Activated T-cell treated with anti-CD3 and anti-CD28 coated beads, Interleukin-2, amount 50 U/mL, for 72 hours (primary cell): ENCODE results near the gene CEMP1. TPM values are rescaled to one million over a fixed set of nuclear protein-coding genes. Genes with fewer than 3 reads are reported as not detected.
"Not testable (repeated sequence)": the region's sequence is repeated elsewhere in the genome, so short reads cannot be mapped to it uniquely, and the experiment has no call there.

Experiments used
- ATAC-seq, 2 donors: fragments of 150-1000 bp; cut with Tn5 transposase; replicated peaks in 1 of 2; 2 replicates each; pipeline ENCODE4 v1.10.0; 2021; ENCODE audit warnings: moderate library complexity in 2 of 2, mild to moderate bottlenecking in 1 of 2
- DNase-seq, 2 donors: peaks; one replicate each; pipeline ENCODE4 v3.0.0; 2021 to 2022; ENCODE audit warnings: mixed read lengths in 1 of 2
- H3K27ac Mint-ChIP-seq: one replicate; pipeline ENCODE4 v1.8.0; 2022; ENCODE audit warnings: mild to moderate bottlenecking, moderate library complexity, mixed read lengths
- H3K27me3 Mint-ChIP-seq: one replicate; pipeline ENCODE4 v1.8.0; 2022; ENCODE audit warnings: low read depth, mixed read lengths
- H3K36me3 Mint-ChIP-seq, 2 donors: one replicate each; pipeline ENCODE4 v1.8.0; 2022; ENCODE audit warnings: mixed read lengths in 2 of 2, mild to moderate bottlenecking in 1 of 2; ENCODE audit not compliant: insufficient read depth in 2 of 2
- H3K4me1 Mint-ChIP-seq: one replicate; pipeline ENCODE4 v1.8.0; 2022; ENCODE audit warnings: low read depth, mixed read lengths
- H3K4me3 Mint-ChIP-seq, 2 donors: one replicate each; pipeline ENCODE4 v1.8.0; 2022; ENCODE audit warnings: mild to moderate bottlenecking in 2 of 2, mixed read lengths in 2 of 2, moderate library complexity in 2 of 2
- H3K9me3 Mint-ChIP-seq, 2 donors: one replicate each; pipeline ENCODE4 v1.8.0; 2022; ENCODE audit warnings: mixed read lengths in 2 of 2
- total RNA-seq, 2 donors: library from RNA; stranded (reverse); gene quantifications; one replicate each; pipeline ENCODE4 v1.2.3, GENCODE V29; 2022

The CEMP1 gene
- total RNA-seq, 2 donors from 2014 or later = 0.30 TPM; not detected in 1

DNA sequence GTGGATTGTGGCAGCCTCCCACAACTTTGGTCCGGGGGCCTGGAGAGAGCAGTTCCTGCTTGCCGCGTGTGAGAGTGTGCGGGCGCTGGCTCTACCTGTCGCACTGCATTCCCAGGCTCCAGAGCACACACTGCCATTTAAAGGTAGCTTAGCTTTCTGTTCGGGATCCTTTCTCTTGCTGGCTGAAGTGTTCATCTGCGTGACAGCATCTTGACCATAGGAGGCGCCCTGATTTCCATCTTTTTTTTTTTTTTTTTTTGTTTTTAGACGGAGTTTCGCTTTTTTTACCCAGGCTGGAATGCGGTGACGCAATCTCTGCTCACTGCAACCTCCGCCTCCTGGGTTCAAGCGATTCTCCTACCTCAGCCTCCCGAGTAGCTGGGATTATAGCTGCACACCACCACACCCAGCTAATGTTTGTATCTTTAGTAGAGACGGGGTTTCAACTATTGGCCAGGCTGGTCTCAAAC is 20.2 kb upstream of the CEMP1 start:
- ATAC-seq, H3K36me3 Mint-ChIP-seq, H3K27ac Mint-ChIP-seq, H3K27me3 Mint-ChIP-seq, H3K4me1 Mint-ChIP-seq, H3K9me3 Mint-ChIP-seq, DNase-seq, H3K4me3 Mint-ChIP-seq: not testable (repeated sequence)

DNA sequence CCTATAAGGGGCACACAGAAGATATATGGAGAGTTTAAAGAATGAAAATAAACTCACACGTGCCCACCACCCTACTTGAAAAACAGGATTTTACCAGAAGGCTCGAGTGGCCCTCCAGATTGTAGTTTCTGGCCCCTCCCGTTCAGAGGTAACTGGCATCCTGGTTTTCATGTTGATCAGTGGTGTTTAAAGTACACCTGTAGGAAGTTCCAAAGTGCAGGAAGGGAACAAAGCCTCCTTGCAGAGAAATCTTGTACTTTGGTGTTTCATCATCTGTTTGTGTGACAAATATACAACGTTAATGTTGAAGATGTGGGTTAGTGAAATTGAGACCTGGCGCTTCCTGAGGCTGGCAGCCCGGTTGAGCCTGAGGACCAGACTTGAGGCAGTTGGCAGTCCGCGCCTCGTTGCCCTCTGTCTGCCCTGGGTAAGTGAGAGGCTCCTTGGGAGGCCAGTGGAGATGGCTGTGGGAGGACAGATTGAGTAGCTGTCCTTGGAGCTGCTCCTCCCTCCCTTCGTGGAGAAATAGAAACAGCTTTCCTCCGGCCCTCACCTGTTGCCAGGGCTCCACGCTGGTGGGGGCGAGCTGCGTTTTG is 19.2 kb upstream of the CEMP1 start:
- H3K27ac Mint-ChIP-seq, H3K4me3 Mint-ChIP-seq, H3K36me3 Mint-ChIP-seq, H3K9me3 Mint-ChIP-seq, ATAC-seq, H3K4me1 Mint-ChIP-seq, H3K27me3 Mint-ChIP-seq, DNase-seq: not testable (repeated sequence)

DNA sequence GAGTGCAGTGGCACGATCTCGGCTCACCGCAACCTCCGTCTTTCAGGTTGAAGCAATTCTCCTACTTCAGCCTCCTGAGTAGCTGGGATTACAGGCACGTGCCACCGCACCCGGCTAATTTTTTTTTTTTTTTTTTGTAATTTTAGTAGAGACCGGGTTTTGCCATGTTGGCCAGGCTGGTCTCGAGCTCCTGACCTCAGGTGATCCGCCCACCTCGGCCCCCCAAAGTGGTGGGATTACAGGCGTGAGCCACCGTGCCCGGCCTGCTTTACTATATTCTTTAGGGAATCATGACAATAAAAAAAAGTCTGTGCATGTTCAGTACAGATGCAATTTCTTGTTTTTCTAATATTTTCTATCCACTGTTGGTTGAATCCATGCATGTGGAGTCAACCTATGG is 12.6 kb upstream of the CEMP1 start:
- not testable (repeated sequence) for H3K27ac Mint-ChIP-seq, H3K27me3 Mint-ChIP-seq, H3K9me3 Mint-ChIP-seq, H3K36me3 Mint-ChIP-seq, ATAC-seq, H3K4me3 Mint-ChIP-seq, DNase-seq
- H3K4me1 Mint-ChIP-seq = peaks cover 46% of the 10 kb centered on the region

DNA sequence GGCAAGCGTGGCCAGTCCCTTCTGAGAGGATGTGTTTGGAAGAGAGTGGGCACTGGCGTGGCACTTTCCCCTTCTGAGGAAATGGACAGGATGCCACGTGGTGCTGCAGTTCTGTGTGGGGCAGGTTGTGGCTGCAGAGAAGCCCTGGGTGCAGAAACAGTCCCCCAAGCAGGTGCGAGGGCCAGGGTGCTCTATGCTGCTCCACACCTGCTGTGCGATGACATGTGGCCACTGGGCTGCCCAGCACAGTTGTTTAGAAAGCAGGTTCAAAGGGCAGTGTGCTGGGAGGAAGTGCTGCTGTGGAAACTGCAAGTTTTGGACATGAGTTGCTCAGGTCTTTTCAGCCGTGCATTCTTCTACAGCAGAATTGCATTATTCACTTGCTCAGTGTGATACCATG is 10.2 kb upstream of the CEMP1 start:
- H3K27ac Mint-ChIP-seq, ATAC-seq, H3K27me3 Mint-ChIP-seq, H3K9me3 Mint-ChIP-seq, H3K36me3 Mint-ChIP-seq, DNase-seq: not testable (repeated sequence)
- Mint-ChIP-seq H3K4me1 (peaks cover 59% of the 10 kb centered on the region), H3K4me3 (peak overlapping the region in 1 of 2 donors; percentile 48)

DNA sequence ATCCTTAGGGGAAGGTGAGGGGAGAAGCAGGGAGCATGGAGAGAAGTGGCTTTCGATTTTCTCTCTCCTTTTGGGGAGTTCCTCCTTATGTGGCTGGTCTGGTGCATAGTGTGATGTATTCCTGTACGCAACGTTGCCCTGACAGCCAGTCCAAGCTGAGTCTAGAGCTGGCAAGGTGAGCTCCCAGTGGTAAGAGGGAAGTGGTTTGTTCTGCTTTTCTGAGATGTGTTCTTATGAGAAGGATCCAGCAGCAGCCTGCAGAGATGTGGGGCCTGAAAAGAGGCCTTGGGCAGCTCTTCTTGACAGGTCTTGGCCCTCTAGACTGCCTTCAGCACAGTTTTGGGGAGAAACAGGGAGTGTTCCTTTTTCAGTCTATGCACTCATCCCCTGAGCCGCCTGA is 9.7 kb upstream of the CEMP1 start:
- ATAC-seq = not testable (repeated sequence)
- peak overlapping the region; percentile 24 to 48 for H3K4me3 Mint-ChIP-seq

DNA sequence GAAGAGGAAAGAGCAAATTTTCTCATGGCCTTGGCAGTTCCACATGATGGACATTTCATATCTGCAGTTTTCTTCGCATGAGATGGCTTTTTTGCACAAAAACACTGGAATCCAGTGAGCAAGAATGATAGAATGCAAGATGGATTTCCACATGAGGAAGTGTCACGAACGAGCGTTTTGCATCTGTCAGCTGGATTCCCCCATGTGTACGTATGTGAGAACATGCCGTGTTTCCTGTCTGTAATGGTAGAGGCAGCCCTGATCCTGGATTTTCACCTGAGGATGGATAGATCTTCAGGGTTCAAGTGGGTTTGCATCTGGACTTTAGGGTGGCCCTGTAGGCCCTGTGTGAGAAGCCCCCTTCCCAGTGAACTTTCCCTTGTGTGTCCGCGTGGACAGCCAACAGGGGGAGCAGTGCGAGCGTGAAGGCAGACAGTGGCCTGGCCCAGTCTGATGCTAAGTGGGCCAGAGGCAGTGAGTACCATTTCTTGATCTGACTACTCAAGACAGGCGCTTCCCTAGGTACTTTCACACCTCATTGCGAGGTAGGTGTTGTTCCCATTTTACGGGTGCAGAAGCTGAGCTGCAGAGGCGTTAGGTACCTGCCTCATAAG is 8.7 kb upstream of the CEMP1 start:
- H3K27me3 Mint-ChIP-seq, H3K9me3 Mint-ChIP-seq, H3K36me3 Mint-ChIP-seq: not testable (repeated sequence)
- peak overlapping the region; percentile 15 for H3K27ac Mint-ChIP-seq
- H3K4me3 Mint-ChIP-seq = peak overlapping the region; percentile 88 to 98
- H3K4me1 Mint-ChIP-seq = peaks cover 50% of the 10 kb centered on the region
- ATAC-seq (peak in 1 of 2 donors; percentile 37), DNase-seq (peak; percentile 50 to 59)

More for the DNA sequence above, 9.7 kb upstream of the CEMP1 start:
- not testable (repeated sequence) for H3K9me3 Mint-ChIP-seq, H3K36me3 Mint-ChIP-seq, H3K27me3 Mint-ChIP-seq, DNase-seq
- Mint-ChIP-seq H3K4me1 (peaks cover 55% of the 10 kb centered on the region), H3K27ac (peak overlapping the region; percentile 30)

DNA sequence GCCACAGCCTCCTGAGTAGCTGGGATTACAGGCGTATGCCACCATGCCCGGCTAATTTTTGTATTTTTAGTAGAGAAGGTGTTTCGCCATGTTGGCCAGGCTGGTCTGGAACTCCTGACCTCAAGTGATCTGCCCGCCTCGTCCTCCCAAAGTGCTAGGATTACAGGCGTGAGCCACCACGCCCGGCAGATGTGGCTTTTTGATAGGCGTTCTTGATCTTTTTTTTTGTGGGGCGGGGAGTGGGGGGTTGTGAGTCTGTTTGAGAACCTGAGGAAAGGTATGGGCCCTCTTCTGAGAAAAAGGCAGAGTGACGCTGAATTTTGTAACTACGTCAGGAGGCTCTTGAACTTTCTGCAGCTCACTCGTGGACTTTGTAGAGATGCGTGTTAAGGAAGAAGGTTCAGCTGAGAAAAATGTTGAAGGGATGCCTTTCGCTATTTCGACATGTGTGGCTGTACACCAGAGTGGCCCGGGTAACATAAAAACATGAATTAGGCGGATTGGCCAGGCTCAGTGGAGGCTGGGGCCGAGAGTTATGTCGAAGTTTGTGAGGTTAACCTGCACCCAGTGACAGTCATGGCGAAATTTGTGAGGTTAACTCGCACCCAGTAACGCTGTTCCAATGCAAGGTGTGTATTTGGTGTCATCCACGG is 8.1 kb upstream of the CEMP1 start:
- not testable (repeated sequence) for DNase-seq, H3K27me3 Mint-ChIP-seq, H3K9me3 Mint-ChIP-seq, ATAC-seq, H3K36me3 Mint-ChIP-seq
- Mint-ChIP-seq H3K27ac (peak overlapping the region; percentile 58), H3K4me1 (peaks cover 46% of the 10 kb centered on the region), H3K4me3 (peak overlapping the region; percentile 88 to 98)

DNA sequence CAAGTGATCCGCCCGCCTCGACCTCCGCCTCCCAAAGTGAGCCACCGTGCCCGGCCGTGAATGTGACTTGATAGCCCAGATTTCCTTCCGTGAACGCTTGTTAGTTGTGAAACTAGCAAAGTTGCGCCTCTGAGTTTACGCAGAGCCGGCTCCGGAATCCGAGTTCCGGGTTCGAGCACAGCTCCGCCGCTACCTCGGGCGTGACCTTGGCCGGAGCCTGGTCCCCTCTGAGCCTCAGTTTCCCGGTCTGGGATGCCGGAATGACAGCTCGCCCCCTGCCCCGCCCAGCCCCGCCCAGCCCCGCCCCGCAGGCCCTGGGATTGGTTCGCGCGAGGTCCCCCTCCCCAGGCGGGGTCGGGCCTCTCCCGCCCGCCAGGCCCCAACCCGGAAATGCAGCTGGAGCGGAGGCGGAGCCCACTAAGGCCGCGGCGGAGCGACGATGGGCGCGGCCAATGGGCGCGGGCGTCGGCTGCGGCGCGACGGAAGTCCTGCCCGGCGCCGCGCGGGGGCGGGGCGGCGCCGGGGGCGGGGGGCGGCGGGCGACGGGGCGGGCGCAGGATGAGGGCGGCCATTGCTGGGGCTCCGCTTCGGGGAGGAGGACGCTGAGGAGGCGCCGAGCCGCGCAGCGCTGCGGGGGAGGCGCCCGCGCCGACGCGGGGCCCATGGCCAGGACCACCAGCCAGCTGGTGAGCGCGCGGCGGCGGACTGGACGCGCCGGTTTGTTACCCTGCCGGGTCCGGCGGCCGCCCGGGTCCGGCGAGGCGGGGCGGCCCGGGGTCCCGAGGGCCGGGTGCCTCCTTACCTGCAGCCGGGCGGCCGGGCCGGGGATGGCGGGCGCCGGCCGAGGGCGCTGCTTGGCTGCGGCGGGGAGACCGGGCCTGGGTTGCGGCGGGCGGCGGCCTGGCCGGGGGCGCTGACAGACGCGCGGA is 6.5 kb upstream of the CEMP1 start, which contains the start of gene PDPK1:
TSS of gene PDPK1 (plus strand) at position 571 of the 929 bp plus-strand sequence. CDS start at position 663, 92 bp downstream.
- H3K4me1 Mint-ChIP-seq = peaks cover 56% of the 10 kb centered on the region
- peak; percentile 95 to 96 for DNase-seq
- peak within 1 kb of the TSS; percentile 91 for H3K27ac Mint-ChIP-seq
- peak within 1 kb of the TSS; percentile 89 to 98 for H3K4me3 Mint-ChIP-seq
- H3K27me3 Mint-ChIP-seq = no peaks in the 10 kb centered on the region
- no peaks in the 10 kb centered on the region for H3K9me3 Mint-ChIP-seq
- H3K36me3 Mint-ChIP-seq = peaks cover 1 to 2% of the 10 kb centered on the region in 2 donors
- ATAC-seq = peak; percentile 85 to 89

DNA sequence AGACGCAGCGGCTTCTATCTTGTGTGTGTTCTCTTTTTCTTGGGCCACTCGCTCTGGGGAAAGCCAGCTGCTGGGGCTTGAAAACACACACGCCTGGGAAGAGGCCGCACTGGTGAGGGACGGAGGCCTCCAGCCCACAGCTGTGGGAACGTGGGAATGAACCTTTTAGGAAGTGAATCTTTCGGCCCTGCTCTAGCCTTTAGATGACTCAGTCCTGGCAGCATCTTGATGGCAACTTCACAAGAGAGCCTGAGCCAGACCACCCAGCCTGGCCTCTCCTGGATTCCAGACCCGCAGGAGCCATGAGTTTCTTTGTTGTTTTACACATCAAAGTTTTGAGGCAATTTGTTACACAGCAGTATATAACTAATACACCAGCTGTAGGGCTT is 4.4 kb upstream of the CEMP1 start:
- no peaks in the 10 kb centered on the region for H3K27me3 Mint-ChIP-seq
- H3K27ac Mint-ChIP-seq = no peak overlapping the region
- no peaks in the 10 kb centered on the region for H3K9me3 Mint-ChIP-seq
- DNase-seq (no peak), ATAC-seq (no peak)
- no peak overlapping the region for H3K4me3 Mint-ChIP-seq
- peaks cover 57% of the 10 kb centered on the region for H3K4me1 Mint-ChIP-seq
- peaks cover 2 to 3% of the 10 kb centered on the region in 2 donors for H3K36me3 Mint-ChIP-seq

DNA sequence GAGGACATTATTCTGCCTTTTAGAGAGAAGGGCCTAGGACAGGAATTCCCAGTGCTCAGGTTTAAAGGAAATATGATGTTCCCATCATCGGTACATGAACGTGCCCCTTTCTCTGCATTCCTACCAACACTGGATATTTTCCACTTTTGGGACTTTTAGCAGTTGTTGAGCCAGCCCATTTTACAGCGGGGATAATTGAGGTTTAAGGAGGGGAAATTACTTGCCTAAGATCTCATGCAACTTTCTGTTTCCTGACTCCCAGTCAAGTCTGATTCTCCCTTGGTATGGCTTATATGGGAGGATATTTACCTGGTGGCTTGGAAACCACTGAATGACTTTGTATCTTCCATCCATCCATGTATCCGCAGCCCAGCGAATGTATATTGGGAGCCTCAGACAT is 3.1 kb upstream of the CEMP1 start:
- H3K27me3 Mint-ChIP-seq, H3K36me3 Mint-ChIP-seq, DNase-seq, ATAC-seq, H3K9me3 Mint-ChIP-seq: not testable (repeated sequence)
- H3K27ac Mint-ChIP-seq = peak overlapping the region; percentile 81
- peaks cover 45% of the 10 kb centered on the region for H3K4me1 Mint-ChIP-seq
- H3K4me3 Mint-ChIP-seq = peak overlapping the region in 1 of 2 donors; percentile 69

DNA sequence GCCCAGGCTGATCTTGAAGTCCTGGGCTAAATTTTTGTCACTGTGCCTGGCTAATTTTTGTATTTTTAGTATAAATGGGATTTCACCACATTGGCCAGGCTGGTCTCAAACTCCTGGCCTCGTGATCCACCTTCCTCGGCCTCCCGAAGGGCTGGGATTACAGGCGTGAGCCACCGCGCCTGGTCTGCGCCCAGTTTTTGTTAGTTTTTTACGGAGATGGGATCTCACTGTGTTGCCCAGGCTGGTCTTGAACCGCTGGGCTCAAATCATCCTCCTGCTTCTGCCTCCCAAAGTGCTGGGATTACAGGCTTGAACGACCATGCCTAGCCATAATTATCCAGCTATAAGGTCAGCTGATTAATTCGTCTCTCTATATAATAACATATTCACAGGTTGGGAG is 2.7 kb upstream of the CEMP1 start:
- peak overlapping the region; percentile 69 to 74 for H3K4me3 Mint-ChIP-seq
- H3K4me1 Mint-ChIP-seq = peaks cover 40% of the 10 kb centered on the region
- DNase-seq (no peak), ATAC-seq (no peak)
- H3K9me3 Mint-ChIP-seq = no peaks in the 10 kb centered on the region
- peak overlapping the region; percentile 81 for H3K27ac Mint-ChIP-seq
- no peaks in the 10 kb centered on the region for H3K27me3 Mint-ChIP-seq
- H3K36me3 Mint-ChIP-seq = peaks cover 2 to 4% of the 10 kb centered on the region in 2 donors

DNA sequence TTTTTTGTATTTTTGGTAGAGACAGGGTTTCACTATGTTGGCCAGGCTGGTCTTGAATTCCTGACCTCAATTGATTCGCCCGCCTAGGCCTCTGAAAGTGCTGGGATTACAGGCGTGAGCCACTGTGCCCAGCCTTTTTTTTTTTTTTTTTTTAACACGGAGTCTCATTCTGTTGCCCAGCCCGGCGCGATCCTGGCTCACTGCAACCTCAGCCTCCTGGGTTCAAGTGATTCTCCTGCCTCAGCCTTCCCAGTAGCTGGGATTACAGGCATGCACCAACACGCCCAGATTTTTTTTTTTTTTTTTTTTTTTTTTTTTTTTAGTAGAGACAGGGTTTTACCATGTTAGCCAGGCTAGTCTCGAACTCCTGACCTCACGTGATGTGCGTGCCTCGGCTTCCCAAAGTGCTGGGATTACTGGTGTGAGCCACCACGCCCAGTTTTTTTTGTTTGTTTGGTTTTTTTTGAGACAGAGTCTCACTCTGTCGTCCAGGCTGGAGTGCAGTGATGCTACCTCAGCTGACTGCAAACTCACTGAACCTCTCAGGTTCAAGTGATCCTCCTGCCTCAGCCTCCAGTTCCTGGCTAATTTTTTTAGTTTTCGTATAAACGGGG is 2.0 kb upstream of the CEMP1 start:
- H3K36me3 Mint-ChIP-seq, ATAC-seq, DNase-seq, H3K27me3 Mint-ChIP-seq, H3K9me3 Mint-ChIP-seq: not testable (repeated sequence)
- Mint-ChIP-seq H3K27ac (peak overlapping the region; percentile 95), H3K4me3 (peak overlapping the region; percentile 94 to 100), H3K4me1 (peaks cover 36% of the 10 kb centered on the region)
